C4-2B (cell line): ENCODE measurements around the gene GLRX3.

Experiments
- H3K27ac ChIP-seq: fragments of 450-650 bp; 2 replicates; pipeline ENCODE4 v1.5.1; 2017
- ZFX ChIP-seq: fragments of 450-650 bp; IDR thresholded peaks from 2 replicates; pipeline ENCODE4 v1.6.1; 2017
- TF ChIP-seq, protein P1 (sequence below): fragments of 450-650 bp; conservative IDR thresholded peaks from 2 replicates; pipeline ENCODE4 v1.5.1; 2017; ENCODE audit warnings: mild to moderate bottlenecking

GLRX3 gene

DNA sequence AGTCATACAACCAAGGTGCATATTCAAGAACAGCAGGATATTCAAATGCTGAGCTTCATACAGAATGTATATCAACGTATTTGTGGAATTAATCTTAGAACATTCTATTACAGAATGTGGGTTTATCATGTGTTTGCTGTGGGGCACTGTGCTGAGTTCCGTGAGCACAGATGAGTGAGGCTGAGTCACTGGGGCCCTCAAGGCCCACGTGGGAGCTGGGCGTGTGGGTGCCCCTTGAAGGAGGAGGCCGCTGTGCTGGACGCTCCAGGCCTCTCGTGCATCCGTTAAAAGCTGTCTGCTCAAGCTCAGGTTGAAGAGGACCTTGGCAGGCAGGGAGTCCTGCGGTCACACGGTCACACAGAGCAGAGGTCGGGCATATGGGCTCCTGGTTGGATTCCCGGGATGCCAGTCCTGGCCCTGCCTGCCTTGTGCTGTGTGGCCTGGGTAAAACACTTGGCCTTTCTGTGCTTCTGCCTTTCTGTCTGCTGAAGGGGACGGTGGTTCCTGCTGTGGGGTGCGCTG is 70.1 kb downstream of the GLRX3 start:
- no peak for TF ChIP-seq ZFX
- TF ChIP-seq, protein P1, sequence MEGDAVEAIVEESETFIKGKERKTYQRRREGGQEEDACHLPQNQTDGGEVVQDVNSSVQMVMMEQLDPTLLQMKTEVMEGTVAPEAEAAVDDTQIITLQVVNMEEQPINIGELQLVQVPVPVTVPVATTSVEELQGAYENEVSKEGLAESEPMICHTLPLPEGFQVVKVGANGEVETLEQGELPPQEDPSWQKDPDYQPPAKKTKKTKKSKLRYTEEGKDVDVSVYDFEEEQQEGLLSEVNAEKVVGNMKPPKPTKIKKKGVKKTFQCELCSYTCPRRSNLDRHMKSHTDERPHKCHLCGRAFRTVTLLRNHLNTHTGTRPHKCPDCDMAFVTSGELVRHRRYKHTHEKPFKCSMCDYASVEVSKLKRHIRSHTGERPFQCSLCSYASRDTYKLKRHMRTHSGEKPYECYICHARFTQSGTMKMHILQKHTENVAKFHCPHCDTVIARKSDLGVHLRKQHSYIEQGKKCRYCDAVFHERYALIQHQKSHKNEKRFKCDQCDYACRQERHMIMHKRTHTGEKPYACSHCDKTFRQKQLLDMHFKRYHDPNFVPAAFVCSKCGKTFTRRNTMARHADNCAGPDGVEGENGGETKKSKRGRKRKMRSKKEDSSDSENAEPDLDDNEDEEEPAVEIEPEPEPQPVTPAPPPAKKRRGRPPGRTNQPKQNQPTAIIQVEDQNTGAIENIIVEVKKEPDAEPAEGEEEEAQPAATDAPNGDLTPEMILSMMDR: no peak
- no peak overlapping the region for H3K27ac ChIP-seq

DNA sequence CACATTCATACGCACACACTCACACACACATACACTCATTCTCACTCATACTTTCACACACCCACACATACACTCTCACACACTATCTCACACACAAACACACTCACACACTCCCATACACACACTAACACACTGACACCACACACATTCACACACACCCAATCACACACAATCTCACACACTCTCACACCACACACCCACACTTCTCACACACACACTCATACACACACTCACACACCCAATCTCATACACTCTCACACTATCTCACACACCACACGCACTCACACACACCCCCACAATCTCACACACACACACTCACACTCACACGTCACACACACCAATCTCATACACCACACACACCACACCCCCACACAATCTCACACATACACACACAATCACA is 71.0 kb downstream of the GLRX3 start:
- TF ChIP-seq, protein P1: no peak
- no peak for TF ChIP-seq ZFX
- H3K27ac ChIP-seq: no peak overlapping the region

DNA sequence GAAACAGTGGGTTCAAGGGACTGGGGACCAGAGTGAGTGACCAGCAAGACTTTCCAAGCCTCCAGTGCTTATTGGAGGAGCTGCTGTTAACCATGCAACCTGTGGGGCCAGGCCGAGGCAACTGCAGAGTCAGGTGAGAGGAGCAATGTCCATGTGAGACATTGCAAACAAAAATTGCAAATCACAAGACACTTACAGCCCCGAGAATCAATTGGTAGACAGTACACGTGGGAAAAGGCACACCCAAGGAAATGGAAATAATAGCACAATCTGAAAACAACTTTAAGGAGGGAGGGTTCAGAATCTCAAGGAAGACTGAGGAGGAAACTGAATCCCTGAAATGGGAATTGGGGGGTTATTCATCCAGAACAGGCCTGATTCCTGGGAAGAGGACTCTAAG is 72.6 kb downstream of the GLRX3 start:
- TF ChIP-seq, protein P1: no peak
- TF ChIP-seq ZFX: no peak

DNA sequence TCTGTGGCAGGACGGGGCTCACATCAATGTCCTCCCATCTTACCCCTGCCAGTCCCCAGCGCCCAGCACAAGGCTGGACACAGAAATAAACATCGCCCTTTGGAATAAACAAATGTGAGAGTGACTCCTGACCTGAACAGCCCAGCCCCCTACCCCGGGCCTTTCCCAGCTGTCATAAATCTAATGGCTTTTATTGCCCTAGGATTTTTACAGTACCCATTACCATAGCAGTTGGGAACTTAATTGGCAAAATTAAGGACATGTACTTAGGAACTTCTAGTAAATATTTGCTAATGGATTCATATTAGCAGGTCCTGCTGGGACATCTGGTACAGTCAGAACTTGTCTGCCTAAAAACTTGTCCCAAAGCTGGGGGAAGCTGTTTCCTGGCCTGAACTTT is 76.6 kb downstream of the GLRX3 start:
- TF ChIP-seq, protein P1: no peak
- no peak for TF ChIP-seq ZFX

More for the DNA sequence above, 72.6 kb downstream of the GLRX3 start:
- H3K27ac ChIP-seq: no peak overlapping the region

DNA sequence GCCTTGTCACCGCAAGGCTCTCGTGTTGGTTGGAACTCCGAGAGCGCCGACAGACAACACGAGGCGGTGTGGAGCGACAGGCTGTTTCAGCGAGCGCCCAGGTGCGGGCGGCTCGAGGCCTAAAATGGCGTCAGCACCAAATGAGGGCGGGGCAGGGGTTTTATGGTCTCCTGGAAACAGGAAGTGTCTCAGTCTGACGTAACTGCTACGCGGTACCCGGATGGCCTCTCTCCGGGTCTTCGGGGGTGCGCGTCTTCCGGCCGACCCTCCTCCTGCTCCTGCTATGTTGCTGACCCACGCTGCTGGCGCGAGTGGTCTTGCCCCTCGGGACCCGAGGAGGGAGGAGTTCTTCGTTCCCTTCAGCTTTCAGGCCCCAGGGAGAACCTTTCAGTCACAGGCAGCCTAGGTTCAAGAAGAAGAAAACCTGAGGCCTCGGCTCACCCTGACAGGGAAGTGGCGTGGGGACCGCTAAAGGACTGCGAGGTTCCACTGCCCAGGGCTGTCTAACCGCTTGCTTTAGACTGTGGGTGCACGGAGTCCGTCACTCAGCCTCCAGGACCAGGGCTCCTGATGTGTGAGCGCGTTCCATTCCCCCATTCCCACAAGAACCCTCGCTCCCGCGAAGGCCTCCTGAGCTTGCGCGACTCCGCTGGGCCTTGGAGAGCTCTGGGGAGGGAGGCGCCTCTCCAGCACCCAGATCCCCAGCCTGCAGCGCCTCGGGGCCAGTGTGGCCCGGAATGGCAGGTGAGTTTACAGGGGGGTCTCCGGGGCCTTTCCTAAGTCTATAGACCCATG is 77.3 kb downstream of the GLRX3 start:
- H3K27ac ChIP-seq: peak overlapping the region; percentile 67
- TF ChIP-seq, protein P1: no peak
- TF ChIP-seq ZFX: no peak

More for the DNA sequence above, 76.6 kb downstream of the GLRX3 start:
- peak overlapping the region; percentile 67 for H3K27ac ChIP-seq

DNA sequence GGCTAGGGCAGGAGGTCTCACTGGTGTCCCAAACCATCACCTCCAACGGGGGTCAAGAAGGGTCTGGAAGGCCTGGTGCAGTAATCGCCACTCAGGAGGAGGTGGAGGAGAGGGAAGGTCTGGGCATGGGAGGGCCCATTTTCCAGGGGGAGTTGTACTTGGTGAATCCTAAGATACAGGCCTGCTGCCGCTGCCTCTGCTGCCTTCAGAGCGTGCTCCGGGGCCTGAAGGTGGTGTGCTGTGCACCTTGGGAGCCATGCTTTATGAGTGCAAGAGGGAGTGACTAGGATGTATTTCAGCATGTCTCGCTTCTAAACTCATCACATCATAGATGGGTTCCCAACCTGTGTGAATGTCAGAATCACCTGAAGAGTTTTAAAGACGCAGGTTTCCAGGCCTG is 78.2 kb downstream of the GLRX3 start:
- TF ChIP-seq, protein P1: no peak
- no peak for TF ChIP-seq ZFX
- H3K27ac ChIP-seq: no peak overlapping the region

DNA sequence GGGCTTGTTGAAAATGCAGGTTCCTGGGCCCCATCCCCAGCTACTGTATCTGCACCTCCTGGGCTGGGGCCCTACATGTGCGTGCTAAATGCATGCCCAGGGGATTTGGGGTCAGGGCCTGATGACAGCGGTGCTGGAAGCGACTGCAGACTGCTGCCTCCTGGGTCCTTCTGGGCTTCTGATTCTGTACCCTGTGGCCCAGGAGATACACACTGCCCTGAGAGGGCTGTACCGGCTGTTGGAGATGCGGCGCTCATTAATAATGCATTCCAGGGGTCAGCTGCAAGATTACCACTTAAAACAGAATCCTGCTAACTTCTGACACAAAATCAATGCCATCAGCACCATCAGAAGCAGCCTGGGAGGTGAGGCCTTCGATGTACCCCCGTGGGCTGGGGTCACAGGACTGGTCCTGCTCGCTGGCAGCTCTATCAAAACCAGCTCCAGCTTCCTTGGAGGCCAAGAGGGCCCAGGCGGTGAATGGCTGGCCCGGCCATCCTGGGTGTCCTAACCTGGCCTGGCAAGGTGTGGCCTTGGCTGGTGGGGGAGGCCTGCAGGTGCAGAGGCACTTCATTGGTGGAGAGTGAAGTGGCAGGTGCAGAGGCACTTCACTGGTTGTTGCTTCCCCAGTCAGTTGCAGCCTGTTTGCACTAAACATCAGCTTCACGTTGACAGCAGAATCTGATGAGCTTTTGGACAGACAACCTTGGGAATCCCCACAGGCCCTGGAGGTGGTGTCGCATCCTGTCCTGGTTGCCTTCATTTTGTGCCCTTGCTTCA is 79.2 kb downstream of the GLRX3 start:
- H3K27ac ChIP-seq: no peak overlapping the region
- TF ChIP-seq ZFX: no peak
- TF ChIP-seq, protein P1: no peak
